Measurements from ENCODE around the gene ZNF141. TPM values are rescaled to one million over a fixed set of nuclear protein-coding genes. Genes with fewer than 3 reads are reported as not detected.
A peak's percentile ranks its signal among the peaks of the same experiment; 100 is the strongest.

The ZNF141 gene
- polyA plus RNA-seq = 19.0 and 29.4 TPM in 2 replicates
- polyA minus RNA-seq = 90.6 and 106 TPM in 2 replicates

GRCh38 chr4:337143-337931 is at the start of gene ZNF141:
ZNF141 (plus strand) TSS chr4:337814; CDS start chr4:337984, 170 bp downstream.
- Histone ChIP-seq H3K27ac (ENCODE audit: low read length) (peak within 1 kb of the TSS; percentile 88), H2AFZ (ENCODE audit: low read depth, low read length) (peak within 1 kb of the TSS; percentile 97)

More at GRCh38 chr4:337143-337931, at the start of gene ZNF141:
- Histone ChIP-seq H3K9me3 (ENCODE audit: low read length) (no peaks in the 10 kb centered on the region), H3K27me3 (ENCODE audit: insufficient read depth, low read depth, low read length) (no peaks in the 10 kb centered on the region), H3K4me3 (ENCODE audit: low read length) (peak within 1 kb of the TSS; percentile 95), H3K9me2 (ENCODE audit: insufficient read depth, low read length) (no peaks in the 10 kb centered on the region), H3K9ac (ENCODE audit: low read length) (peak within 1 kb of the TSS; percentile 86), H3K79me2 (replicated peaks; ENCODE audit: insufficient read depth, low read length) (peaks cover 35% of the 10 kb centered on the region), H3F3A (ENCODE audit: insufficient read depth, low read length, poor library complexity, severe bottlenecking) (no peaks in the 10 kb centered on the region), H3K4me2 (ENCODE audit: low read length) (peak within 1 kb of the TSS; percentile 26), H3K36me3 (ENCODE audit: insufficient read depth, low read length) (no peaks in the 10 kb centered on the region), H4K20me1 (ENCODE audit: insufficient read depth) (no peaks in the 10 kb centered on the region)
- TF ChIP-seq CTCF (IDR thresholded peaks at IDR 0.05; ENCODE audit: poor library complexity, severe bottlenecking) (no peak), EZH2 (IDR thresholded peaks at IDR 0.05; ENCODE audit: borderline replicate concordance, insufficient read depth, low read length, poor library complexity, severe bottlenecking) (no peak), EP300 (conservative IDR thresholded peaks at IDR 0.05; ENCODE audit: poor library complexity, severe bottlenecking) (peak; percentile 38), REST (IDR thresholded peaks at IDR 0.05; ENCODE audit: borderline replicate concordance) (peak; percentile 31), POLR2AphosphoS5 (IDR thresholded peaks at IDR 0.05) (peak; percentile 85), TAF1 (IDR thresholded peaks at IDR 0.05; ENCODE audit: low read depth) (peak; percentile 68), MXI1 (conservative IDR thresholded peaks at IDR 0.05; ENCODE audit: poor library complexity, severe bottlenecking) (no peak), RAD21 (conservative IDR thresholded peaks at IDR 0.05) (peak; percentile 8), SMC3 (conservative IDR thresholded peaks at IDR 0.05; ENCODE audit: poor library complexity) (no peak)

All from neural cell (in vitro differentiated cells).